Left lung (tissue), 10 donors: ENCODE results near the gene PDCD1. TPM values are rescaled to one million over a fixed set of nuclear protein-coding genes. Genes with fewer than 3 reads are reported as not detected.
A peak's percentile ranks its signal among the peaks of the same experiment; 100 is the strongest.
"Not testable (repeated sequence)": the region's sequence is repeated elsewhere in the genome, so short reads cannot be mapped to it uniquely, and the experiment has no call there.

ENCODE experiments used
- ATAC-seq: fragments of 200-7000 bp; cut with Tn5 transposase; one replicate; pipeline ENCODE4 v1.9.1; 2020; ENCODE audit warnings: moderate library complexity
- DNase-seq, 4 donors: peaks; one replicate each; pipeline ENCODE4 v3.0.0-alpha.2; 2013 to 2020
- H3K27ac ChIP-seq, 2 donors: fragments of 200-600 bp; sonication (generic) in 1 of 2; one replicate each; pipeline versions ENCODE4 v1.5.0 to v1.8.0; 2020 to 2021
- H3K27me3 ChIP-seq, 2 donors: fragments of 200-600 bp; sonication (generic) in 1 of 2; one replicate each; pipeline versions ENCODE4 v1.5.0 to v1.8.0; 2020 to 2021
- H3K36me3 ChIP-seq, 2 donors: fragments of 200-600 bp; sonication (generic) in 1 of 2; one replicate each; pipeline versions ENCODE4 v1.5.0 to v1.8.0; 2020 to 2021
- H3K4me1 ChIP-seq, 2 donors: fragments of 200-600 bp; one replicate each; pipeline ENCODE4 v1.8.0; 2021
- H3K4me3 ChIP-seq, 2 donors: fragments of 200-600 bp; sonication (generic) in 1 of 2; one replicate each; pipeline versions ENCODE4 v1.5.0 to v1.8.0; 2020 to 2021; ENCODE audit warnings: mild to moderate bottlenecking in 1 of 2
- H3K9me3 ChIP-seq, 2 donors: fragments of 200-600 bp; sonication (generic) in 1 of 2; one replicate each; pipeline versions ENCODE4 v1.5.0 to v1.8.0; 2020 to 2021
- intact Hi-C, 2 donors: fragments of 100-400 bp; cut with DNase I; formaldehyde crosslinking; loops; one replicate each; pipeline versions ENCODE4 v1.11.2 to v1.14.2; 2022
- polyA plus RNA-seq, 6 donors: library from polyadenylated mRNA; unstranded; fragments of 120-200 nt; gene quantifications; one replicate each; pipeline ENCODE4 v1.2.1, GENCODE V29; 2013; ENCODE audit not compliant: insufficient read length in 6 of 6
- total RNA-seq, 2 donors: library from RNA; stranded (reverse); fragmentation: NEBNext Ultra II Directional; extraction: Animal tissue kit (Norgen Biotek cat#: 25700); gene quantifications; one replicate each; pipeline ENCODE4 v1.2.1, GENCODE V29; 2021
- TF ChIP-seq, protein P1 (sequence below), 2 donors: fragments of 200-600 bp; sonication (generic) in 1 of 2; IDR thresholded peaks; one replicate each; pipeline versions ENCODE4 v1.5.0 to v1.8.0; 2021; ENCODE audit warnings: antibody characterized with exemption in 2 of 2
- donor health status: DM: no; HTN: yes; CAD: no.
- donor health status: DM: no; HTN: no; CAD: no.

The PDCD1 gene
- total and polyA plus RNA-seq, 8 donors = 0.15 to 1.1 (median 0.31) TPM

DNA sequence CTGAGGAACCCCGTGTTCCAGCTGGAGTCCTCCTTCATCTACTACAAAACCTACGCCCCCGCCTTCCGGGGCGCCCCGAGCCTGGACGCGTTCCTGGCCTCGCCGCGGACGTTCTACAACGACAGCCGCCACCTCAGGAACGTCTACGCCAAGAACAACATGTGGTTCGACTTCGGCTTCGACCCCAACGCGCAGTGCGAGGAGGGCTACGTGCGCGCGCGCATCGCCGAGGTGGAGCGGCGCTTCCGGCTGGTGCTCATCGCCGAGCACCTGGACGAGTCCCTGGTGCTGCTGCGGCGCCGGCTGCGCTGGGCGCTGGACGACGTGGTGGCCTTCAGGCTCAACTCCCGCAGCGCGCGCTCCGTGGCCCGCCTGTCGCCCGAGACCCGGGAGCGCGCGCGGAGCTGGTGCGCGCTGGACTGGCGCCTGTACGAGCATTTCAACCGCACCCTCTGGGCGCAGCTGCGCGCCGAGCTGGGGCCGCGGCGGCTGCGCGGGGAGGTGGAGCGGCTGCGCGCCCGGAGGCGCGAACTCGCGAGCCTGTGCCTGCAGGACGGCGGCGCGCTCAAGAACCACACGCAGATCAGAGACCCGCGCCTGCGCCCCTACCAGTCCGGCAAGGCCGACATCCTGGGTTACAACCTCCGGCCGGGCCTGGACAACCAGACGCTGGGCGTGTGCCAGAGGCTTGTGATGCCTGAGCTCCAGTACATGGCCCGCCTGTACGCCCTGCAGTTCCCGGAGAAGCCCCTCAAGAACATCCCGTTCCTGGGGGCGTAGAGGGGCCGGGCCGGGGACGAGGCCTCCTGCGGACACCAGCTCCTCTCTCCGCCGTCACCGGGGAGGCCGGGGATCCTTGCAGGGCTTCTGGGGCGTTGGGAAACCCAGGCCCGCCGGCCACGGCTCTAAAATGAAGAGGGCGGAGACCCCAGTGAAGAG lies 55.0 kb downstream of the PDCD1 start:
- Histone ChIP-seq H3K4me1 (peaks cover 0 to 16% of the 10 kb centered on the region in 2 donors), H3K27ac (no peak overlapping the region), H3K36me3 (no peaks in the 10 kb centered on the region), H3K4me3 (peak overlapping the region; percentile 13 to 31), H3K27me3 (peaks cover 16 to 40% of the 10 kb centered on the region in 2 donors), H3K9me3 (no peaks in the 10 kb centered on the region)
- peak; percentile 65 for ATAC-seq
- TF ChIP-seq, protein P1, sequence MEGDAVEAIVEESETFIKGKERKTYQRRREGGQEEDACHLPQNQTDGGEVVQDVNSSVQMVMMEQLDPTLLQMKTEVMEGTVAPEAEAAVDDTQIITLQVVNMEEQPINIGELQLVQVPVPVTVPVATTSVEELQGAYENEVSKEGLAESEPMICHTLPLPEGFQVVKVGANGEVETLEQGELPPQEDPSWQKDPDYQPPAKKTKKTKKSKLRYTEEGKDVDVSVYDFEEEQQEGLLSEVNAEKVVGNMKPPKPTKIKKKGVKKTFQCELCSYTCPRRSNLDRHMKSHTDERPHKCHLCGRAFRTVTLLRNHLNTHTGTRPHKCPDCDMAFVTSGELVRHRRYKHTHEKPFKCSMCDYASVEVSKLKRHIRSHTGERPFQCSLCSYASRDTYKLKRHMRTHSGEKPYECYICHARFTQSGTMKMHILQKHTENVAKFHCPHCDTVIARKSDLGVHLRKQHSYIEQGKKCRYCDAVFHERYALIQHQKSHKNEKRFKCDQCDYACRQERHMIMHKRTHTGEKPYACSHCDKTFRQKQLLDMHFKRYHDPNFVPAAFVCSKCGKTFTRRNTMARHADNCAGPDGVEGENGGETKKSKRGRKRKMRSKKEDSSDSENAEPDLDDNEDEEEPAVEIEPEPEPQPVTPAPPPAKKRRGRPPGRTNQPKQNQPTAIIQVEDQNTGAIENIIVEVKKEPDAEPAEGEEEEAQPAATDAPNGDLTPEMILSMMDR (IDR thresholded peaks at IDR 0.05) = no peak
- intact Hi-C loops = no loop called here
- DNase-seq = peak; percentile 40 to 79 (median 48)

DNA sequence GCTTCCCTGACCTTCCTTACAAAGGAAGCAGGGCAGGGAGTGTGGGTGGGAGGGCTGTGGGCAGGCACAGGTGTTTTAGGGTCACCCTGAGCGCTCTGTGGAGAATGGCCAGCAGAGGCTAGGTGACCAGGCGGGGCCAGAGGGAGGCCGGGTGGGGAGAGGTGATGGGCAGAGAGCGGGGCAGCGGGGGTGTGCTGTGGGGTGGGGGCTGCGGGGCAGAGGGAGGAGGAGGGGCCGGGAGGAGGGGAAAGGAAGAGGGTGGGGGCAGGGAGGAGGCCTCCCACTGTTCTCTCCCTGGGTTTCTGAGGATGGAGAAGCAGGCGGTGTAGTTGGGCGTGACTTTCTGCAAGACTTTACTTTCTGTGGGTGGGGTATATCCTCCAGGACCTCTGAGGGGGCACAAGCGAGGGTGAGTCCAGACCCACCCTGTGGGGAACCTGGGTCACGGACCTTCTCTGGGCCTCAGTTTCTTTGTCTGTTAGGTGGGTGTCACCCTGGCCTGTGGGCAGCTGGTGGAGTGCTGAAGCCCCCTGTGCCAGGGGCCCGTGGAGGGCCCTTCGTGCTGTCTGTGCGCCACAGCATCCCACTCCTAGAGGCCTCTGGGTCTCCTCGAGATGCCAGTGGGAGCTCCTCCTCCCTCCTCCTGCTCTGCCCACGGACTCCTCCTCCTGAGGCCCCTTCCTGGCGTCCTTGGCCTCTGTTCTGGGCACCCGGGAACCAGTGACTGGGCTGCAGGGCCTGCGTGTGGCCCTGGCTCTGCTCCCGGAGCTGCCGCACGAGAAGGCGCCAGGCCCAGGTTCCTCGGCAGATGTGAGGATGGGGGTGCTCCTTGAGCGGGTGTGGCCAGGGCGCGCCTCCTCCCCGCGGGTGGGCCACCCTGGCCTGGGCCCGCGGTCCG lies 56.0 kb downstream of the PDCD1 start:
- intact Hi-C loops = no loop called here
- ATAC-seq (no peak), DNase-seq (peak in 1 of 4 donors; percentile 23)
- peaks cover 0 to 16% of the 10 kb centered on the region in 2 donors for H3K4me1 ChIP-seq
- no peaks in the 10 kb centered on the region for H3K36me3 ChIP-seq
- no peaks in the 10 kb centered on the region for H3K9me3 ChIP-seq
- no peak overlapping the region for H3K27ac ChIP-seq
- TF ChIP-seq, protein P1 (IDR thresholded peaks at IDR 0.05) = no peak
- H3K27me3 ChIP-seq = peaks cover 16 to 35% of the 10 kb centered on the region in 2 donors
- no peak overlapping the region for H3K4me3 ChIP-seq

DNA sequence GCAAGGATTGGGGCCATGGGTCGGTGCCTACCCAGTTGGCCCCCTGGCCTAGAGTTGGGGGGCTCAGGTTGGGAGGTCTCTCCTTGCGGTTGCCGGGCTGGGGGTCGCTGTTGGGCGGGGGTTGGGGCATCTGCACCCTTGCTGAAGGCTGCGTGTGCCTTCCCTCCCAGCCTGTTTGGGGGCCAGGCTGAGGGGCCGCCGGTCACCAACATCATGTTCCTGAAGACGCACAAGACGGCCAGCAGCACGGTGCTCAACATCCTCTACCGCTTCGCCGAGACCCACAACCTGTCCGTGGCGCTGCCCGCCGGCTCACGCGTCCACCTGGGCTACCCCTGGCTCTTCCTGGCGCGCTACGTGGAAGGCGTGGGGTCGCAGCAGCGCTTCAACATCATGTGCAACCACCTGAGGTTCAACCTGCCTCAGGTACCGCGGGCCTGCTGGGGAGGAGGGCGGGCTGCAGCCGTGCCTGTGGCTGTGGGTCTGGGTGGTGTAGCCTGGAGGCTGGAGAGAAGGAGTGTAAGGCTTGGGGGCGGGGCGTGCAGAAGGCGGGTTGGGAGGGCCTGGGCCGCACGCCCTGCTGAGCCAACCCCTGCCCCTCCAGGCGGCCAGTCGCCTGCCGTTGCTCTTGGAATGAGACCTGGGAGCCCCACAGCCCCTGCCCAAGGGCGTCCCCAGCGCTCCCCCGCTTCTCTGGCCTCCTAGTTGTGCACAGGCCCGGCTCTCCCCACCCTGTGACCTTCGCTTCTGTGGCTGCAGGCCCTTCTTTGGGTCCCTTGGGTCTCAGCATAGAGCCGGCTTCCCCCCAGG lies 56.9 kb downstream of the PDCD1 start:
- intact Hi-C loops = no loop called here
- no peaks in the 10 kb centered on the region for H3K9me3 ChIP-seq

DNA sequence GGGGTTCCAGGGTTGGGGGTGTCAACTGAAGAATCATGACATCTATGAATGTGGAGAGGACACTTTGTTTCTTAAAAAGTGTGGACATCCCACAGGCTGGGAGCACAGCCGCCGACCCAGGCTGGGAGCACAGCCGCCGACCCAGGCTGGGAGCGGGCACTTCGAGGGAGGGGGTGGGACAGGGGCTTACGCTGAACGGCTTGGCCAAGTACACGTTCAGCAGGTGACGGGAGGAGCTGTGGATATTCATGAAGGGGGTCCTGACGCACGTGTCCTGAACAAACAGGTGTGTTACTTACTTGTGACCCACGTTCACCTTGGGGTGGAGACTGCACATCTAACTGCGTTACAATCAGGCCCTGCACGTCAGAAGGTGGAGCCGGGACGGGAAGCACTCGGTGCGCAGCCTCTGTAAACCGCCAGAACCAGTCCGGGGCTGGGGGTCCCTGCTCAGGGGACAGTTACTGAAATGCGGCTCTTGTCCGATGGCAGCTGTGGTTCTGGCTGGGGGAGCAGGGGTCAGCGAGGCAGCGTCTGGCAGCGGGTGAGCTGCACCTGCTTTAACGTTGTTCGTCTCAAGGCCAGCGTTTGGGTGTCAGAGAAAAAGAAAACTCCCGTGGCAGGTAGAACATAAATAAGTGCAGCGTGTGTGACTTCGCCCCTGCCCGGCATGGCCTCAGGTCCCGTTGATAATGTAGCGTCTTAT lies 58.3 kb downstream of the PDCD1 start:
- Histone ChIP-seq H3K4me1 (peaks cover 0 to 16% of the 10 kb centered on the region in 2 donors), H3K27me3 (peaks cover 16 to 35% of the 10 kb centered on the region in 2 donors)
- H3K27ac ChIP-seq, intact Hi-C loops, ATAC-seq, H3K36me3 ChIP-seq, H3K4me3 ChIP-seq, DNase-seq, H3K9me3 ChIP-seq: not testable (repeated sequence)

More for the DNA sequence above, 56.9 kb downstream of the PDCD1 start:
- Histone ChIP-seq H3K27ac (no peak overlapping the region), H3K4me3 (no peak overlapping the region), H3K27me3 (peaks cover 16 to 35% of the 10 kb centered on the region in 2 donors), H3K4me1 (peaks cover 0 to 16% of the 10 kb centered on the region in 2 donors), H3K36me3 (no peaks in the 10 kb centered on the region)
- peak in 1 of 4 donors; percentile 29 for DNase-seq
- TF ChIP-seq, protein P1 (IDR thresholded peaks at IDR 0.05) = no peak
- no peak for ATAC-seq

Other genes starting within 250 kb of the PDCD1 start
- gene THAP4, start 221.7 kb downstream of the PDCD1 start, total RNA-seq = 10 to 100 TPM; 36.3 to 36.5 TPM
- gene THAP4, start 221.7 kb downstream of the PDCD1 start, polyA plus RNA-seq = 10 to 100 TPM; 40.3 to 48.4 (median 43.5) TPM
- gene ATG4B, start 221.2 kb downstream of the PDCD1 start, total RNA-seq = 10 to 100 TPM; 60.5 to 64.3 TPM
- gene ATG4B, start 221.2 kb downstream of the PDCD1 start, polyA plus RNA-seq = 10 to 100 TPM; 76.6 to 98.3 (median 85.1) TPM
- 10 to 100 TPM; 28.7 to 31.8 TPM for gene DTYMK, start 172.1 kb downstream of the PDCD1 start, total RNA-seq
- 10 to 100 TPM; 38.5 to 56.2 (median 44.0) TPM for gene DTYMK, start 172.1 kb downstream of the PDCD1 start, polyA plus RNA-seq
- gene ING5, start 156.9 kb downstream of the PDCD1 start, total RNA-seq = 10 to 100 TPM; 27.6 to 28.3 TPM
- gene ING5, start 156.9 kb downstream of the PDCD1 start, polyA plus RNA-seq = 10 to 100 TPM; 41.8 to 49.1 (median 45.7) TPM
- 10 to 100 TPM; 33.4 to 38.4 TPM for gene D2HGDH, start 124.3 kb downstream of the PDCD1 start, total RNA-seq
- 10 to 100 TPM; 32.8 to 53.3 (median 44.1) TPM for gene D2HGDH, start 124.3 kb downstream of the PDCD1 start, polyA plus RNA-seq
- not detected for gene GAL3ST2, start 82.1 kb downstream of the PDCD1 start, total RNA-seq
- under 1 TPM; 0.26 to 0.31 (median 0.29) TPM for gene GAL3ST2, start 82.1 kb downstream of the PDCD1 start, polyA plus RNA-seq
- gene NEU4, start 49.7 kb downstream of the PDCD1 start, total RNA-seq = under 1 TPM in 1 of 2 donors, not detected in 1; 0.24 TPM
- gene NEU4, start 49.7 kb downstream of the PDCD1 start, polyA plus RNA-seq = under 1 TPM; 0.17 to 0.55 (median 0.33) TPM
- gene RTP5, start 10.8 kb upstream of the PDCD1 start, total RNA-seq = under 1 TPM in 1 of 2 donors, not detected in 1; 0.10 TPM
- gene RTP5, start 10.8 kb upstream of the PDCD1 start, polyA plus RNA-seq = not detected